GM18861 (cell line): Measurements from ENCODE around the gene IMP3.
"Not testable (repeated sequence)": the region's sequence is repeated elsewhere in the genome, so short reads cannot be mapped to it uniquely, and the experiment has no call there.

Experiments used
- ATAC-seq: cut with Tn5 transposase; IDR thresholded peaks from one replicate; pipeline ENCODE4 v1.9.1; 2021; ENCODE audit not compliant: unreplicated experiment

Gene IMP3, protein sequence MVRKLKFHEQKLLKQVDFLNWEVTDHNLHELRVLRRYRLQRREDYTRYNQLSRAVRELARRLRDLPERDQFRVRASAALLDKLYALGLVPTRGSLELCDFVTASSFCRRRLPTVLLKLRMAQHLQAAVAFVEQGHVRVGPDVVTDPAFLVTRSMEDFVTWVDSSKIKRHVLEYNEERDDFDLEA

DNA sequence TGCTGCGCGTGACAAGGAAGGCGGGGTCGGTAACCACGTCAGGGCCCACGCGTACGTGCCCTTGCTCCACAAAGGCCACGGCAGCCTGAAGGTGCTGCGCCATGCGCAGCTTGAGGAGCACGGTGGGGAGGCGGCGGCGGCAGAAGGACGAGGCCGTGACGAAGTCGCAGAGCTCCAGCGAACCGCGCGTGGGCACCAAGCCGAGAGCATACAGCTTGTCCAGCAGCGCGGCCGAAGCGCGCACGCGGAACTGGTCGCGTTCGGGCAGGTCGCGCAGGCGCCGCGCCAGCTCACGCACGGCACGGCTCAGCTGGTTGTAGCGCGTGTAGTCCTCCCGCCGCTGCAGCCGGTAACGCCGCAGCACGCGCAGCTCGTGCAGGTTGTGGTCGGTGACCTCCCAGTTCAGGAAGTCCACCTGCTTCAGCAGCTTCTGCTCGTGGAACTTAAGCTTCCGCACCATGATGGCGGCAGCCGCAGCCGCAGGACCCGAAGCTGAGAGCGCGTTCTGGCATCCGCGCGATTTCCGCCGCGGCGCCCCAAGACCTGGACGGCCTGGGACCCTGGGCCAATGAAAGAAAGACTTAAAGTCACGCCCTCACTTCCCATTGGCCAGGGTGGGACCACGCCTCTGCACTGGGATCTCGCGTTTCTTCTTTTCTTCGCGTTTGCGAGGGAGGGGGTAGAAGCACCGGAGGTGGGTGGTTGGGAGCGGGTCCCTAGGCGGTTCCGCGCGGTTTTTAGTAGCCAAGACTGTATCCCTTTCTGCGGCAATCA lies at the start of gene IMP3:
TSS of gene IMP3 (minus strand) at position 516 of the 774 bp plus-strand sequence. CDS start at position 460, 56 bp downstream.
- ATAC-seq = peak; percentile 78

DNA sequence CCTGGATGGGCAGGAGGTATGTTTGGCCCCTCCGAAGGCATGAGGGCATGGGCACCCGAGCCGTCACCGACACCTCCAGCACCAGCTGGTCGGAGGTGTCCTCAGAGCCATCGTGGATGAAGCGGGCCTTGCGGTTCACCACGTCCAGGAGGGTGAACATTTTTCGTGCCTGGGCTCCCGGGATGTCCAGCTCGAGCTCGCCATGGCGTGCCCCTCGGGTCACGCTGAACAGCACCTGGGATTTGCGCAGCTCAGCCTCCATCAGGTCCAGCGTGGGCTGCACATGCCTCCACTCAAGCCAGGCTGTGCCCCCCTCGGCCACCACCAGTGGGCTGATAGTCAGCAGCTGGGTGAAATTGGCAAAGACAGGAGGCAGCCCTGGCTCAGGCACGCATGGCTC lies 49.4 kb upstream of the IMP3 start:
- not testable (repeated sequence) for ATAC-seq

DNA sequence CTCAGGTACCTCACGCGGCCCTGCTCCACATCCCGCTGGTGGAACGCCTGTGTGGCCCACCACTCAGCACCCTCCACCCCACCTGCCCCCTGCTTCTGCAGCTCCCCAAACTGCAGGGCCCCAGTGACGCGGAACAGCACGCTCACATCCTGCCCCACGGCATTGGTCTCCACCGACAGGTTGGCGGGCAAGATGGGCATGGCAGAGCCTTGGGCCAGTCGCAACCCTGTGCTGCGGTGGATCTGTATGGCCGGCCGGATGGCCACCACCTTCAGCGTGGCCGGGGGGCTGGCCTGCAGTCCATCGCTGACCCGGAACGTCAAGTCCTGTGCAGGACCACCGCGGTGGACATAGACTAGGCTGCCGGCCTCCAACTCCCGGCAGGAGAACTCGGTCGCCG lies 48.8 kb upstream of the IMP3 start:
- ATAC-seq = no peak

DNA sequence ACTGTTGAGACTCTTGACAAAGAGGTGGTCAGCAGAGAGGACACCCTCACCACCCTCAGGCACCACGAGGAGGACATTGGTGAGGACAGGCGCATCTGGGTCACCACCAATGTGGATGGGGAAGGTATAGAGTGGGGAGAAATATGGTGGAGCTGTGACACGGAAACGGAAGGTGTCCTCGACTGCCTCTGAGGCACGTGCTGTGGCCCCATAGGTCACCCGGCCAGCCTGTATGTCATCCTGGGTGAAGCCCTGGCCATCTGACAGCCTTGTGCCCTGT lies 48.2 kb upstream of the IMP3 start:
- no peak for ATAC-seq

- ATAC-seq = no peak
Measured at GRCh38 chr15:75687486-75688277, 47.7 kb upstream of the IMP3 start.

DNA sequence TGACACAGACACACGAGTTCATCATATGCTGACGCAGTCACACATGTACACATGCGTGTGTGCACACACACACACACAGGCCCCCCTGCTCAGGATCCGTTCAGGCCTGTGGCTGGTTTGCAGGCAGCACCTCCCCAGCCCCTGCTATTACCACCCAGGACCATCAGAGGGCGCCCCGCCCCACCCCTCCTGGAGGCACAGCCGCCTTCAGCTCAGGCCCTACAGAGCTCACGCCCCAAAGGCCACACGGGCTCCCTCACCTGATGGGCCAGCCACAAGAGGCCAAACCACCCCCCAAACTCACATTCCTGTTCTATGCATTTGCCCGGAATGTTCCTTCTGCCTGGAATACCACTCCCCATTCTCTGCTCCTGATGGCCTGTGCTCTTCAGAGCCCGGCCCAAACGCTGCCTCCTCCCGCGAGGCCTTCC lies 46.2 kb upstream of the IMP3 start:
- not testable (repeated sequence) for ATAC-seq

GRCh38 chr15:75685195-75685594 lies 45.2 kb upstream of the IMP3 start:
- ATAC-seq = no peak

- no peak for ATAC-seq
Measured at GRCh38 chr15:75684648-75685047, 44.6 kb upstream of the IMP3 start.

DNA sequence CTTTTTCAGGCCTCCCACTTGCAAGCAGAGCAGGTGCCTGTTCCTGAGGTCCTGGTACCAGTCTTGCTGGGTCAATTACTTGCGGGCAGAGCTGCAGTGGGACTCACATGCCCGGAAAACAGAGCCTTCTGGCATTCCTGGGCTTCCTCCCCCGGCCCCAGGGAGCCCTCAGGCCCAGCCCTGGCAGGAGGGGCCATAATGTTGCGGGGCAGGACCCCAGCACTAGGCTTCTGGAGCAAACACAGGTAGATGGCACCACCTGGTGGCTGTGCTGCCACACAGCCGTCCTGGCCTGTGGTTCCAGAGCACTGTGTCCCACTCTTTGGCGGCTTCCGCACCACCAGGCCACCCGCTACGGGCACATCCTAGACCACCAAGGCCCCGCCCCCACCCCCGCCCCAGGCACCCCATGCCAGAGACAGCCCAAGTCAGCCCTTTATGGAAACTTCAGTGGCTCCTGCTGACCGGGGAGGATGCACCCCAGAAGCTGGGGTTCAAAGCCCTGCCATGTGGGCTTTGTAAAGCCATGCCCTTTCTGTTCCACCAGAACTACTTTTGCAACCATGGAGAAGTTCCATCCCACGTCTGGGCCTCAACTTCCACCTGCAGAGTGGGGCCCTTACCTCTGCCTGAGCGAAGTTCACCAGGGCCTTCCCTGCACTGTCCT lies 43.8 kb upstream of the IMP3 start:
- ATAC-seq = not testable (repeated sequence)

DNA sequence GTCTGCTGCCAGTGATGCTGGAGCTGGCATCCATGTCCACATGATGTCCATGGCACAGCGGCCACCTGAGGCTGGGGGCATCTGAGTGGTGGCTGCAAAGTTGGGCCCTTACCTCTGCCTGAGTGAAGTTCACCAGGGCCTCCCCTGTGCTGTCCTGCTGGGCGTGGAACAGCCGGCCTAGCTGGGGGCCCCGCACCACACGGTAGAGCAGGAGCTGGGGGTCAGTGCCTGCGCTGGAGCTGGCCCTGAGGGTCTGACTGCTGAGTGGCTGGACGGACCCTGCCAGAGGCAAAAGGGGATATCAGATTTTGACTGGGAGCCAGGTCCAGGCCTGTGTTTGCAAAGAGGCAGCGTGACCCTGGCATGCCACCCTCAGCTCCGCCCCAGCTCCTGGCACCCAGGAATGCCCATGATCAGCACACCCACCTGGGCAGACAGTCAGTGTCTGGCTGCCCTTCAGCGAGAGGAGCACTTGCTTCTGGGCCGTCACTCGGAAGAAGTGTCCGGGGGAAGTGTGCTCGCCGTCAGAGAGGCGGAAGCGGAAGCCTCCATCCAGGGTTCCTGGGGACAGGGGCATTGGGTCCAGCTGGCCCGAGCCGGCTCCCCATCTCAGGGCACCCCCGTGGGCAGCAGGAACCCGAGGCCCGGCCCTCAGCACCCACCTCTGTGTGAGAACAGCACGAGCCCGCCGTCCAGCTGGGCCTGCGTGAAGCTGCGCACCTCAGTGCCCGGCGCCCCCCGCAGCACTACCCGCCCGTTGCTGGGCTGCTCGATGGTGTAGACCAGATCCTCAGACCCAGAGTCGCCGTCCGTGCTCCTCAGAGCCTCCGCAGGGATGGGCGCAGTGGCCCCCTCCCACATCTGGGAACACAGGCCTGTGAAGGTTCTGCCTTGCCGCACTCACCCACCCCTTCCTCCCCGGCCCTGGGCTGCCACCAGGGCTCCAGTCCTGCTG lies 42.4 kb upstream of the IMP3 start:
- ATAC-seq = no peak

DNA sequence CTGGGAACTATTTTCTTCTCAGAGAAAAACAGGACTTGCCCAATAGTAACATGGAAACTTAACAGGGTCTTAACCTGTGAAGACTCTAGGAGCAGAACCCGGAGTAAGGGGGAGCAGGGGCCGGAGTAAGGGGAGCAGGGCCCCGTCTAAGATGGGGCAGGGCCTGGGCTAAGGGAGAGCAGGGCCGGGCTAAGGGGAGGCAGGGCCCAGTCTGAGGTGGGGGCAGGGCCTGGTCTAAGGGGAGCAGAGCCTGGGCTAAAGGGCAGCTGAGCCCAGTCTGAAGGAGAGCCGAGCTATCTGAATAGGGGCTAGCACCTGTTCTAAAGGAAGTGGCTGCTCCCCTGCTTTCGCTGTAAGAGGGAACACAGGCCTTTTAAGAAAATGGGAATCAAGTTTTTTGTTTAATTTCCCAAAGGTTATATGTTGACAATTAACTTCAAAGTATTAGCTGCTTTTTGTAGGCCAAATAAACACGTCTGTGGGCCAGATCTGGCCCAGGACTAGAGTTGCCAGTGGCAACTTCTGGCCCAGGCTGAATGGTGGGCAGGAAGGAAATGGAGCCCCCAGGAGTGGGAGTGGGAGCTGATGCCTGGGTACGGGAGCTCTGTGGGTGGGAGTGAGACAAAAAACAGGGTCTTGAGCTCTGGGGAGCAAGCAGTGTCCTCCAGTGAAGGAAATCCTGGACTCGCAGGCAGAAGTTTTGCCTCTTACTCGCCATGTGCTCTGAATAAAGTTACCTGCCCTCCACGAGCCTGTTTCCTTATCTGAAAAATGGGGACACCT lies 40.2 kb upstream of the IMP3 start:
- ATAC-seq = no peak

DNA sequence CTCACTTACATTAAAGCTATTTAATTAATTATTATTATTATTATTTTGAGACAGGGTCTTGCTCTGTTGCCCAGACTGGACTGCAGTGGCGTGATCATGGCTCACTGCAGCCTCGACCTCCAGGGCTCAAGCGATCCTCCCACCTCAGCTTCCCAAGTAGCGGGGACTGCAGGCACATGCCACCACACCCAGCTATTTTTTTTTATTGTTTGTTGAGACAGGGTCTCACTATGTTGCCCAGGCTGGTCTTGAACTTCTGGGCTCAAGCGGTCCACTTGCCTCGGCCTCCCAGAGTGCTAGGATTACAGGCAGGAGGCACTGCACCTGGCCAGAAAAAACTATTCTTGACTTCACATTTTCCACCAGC lies 38.3 kb upstream of the IMP3 start:
- not testable (repeated sequence) for ATAC-seq

GRCh38 chr15:75677465-75678323 lies 37.7 kb upstream of the IMP3 start:
- no peak for ATAC-seq

DNA sequence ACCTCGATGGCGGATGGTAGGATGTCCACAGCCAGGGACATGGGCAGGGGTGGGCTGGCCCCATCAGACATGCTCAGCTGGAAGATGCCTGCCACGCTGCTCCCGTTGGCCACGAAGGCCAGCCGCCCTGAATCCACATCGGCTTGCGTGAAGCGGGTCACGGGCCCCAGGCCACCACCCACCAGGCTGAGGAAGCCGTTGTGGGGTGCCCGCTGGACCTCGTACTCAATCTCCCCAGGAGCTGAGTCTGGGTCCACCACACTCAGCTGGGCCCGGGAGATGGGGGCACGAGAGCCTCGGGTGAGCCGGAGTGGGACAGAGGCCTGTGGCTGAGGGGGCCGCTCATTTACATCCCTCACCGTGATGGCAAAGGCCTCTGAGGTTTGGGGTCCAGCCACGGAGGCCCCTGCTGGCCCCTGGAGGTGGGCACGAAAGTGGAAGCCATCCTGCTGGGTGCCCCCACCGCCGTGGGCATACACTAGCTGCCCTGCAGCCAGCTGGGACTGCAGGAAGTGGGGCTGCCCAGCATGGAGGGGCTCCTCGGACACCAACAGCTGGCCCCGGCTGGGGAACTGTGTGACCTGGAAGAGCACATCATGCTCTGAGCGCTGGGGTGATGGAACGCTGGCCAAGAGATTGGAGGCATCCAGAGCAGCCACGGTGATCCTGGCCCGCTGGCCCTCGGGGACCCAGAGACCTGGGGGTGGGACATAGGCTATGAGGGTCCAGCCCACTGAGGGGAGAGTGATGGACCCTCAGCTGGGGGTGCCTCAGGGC lies 36.9 kb upstream of the IMP3 start:
- no peak for ATAC-seq

- ATAC-seq = no peak
Measured at GRCh38 chr15:75675579-75676404, 35.8 kb upstream of the IMP3 start.

GRCh38 chr15:75674366-75674765 lies 34.3 kb upstream of the IMP3 start:
- ATAC-seq = no peak
